Neural cell (in vitro differentiated cells): ENCODE results near the gene TAF1B. TPM values are rescaled to one million over a fixed set of nuclear protein-coding genes. Genes with fewer than 3 reads are reported as not detected.

ENCODE experiments used
- H2AFZ ChIP-seq: fragments of 200-600, 300-800 bp; sonication (generic), shearing (Covaris generic); 2 replicates; pipeline ENCODE4 v1.6.0; 2014; ENCODE audit warnings: low read depth, mild to moderate bottlenecking, antibody characterized with exemption, low read length, moderate library complexity
- H3F3A ChIP-seq: fragments of 200-600 bp; shearing (Covaris generic); 2 replicates; pipeline ENCODE4 v1.6.1; 2016; ENCODE audit warnings: mild to moderate bottlenecking, moderate library complexity, mixed read lengths, antibody characterized with exemption, low read length; ENCODE audit not compliant: insufficient read depth, poor library complexity, severe bottlenecking
- H3K27ac ChIP-seq: fragments of 200-600, 300-800 bp; sonication (generic), shearing (Covaris generic); 2 replicates; pipeline ENCODE4 v1.5.1; 2014; ENCODE audit warnings: mild to moderate bottlenecking, low read length, moderate library complexity
- H3K27me3 ChIP-seq: fragments of 300-800, 200-600 bp; sonication (generic), shearing (Covaris generic); 2 replicates; pipeline ENCODE4 v1.6.0; 2014; ENCODE audit warnings: mild to moderate bottlenecking, low read depth, low read length, moderate library complexity; ENCODE audit not compliant: insufficient read depth
- H3K36me3 ChIP-seq: fragments of 300-800, 200-600 bp; sonication (generic), shearing (Covaris generic); 2 replicates; pipeline ENCODE4 v1.5.1; 2014; ENCODE audit warnings: mild to moderate bottlenecking, antibody characterized with exemption, low read length, moderate library complexity; ENCODE audit not compliant: insufficient read depth
- H3K4me2 ChIP-seq: fragments of 300-800, 200-600 bp; sonication (generic), shearing (Covaris generic); 2 replicates; pipeline ENCODE4 v1.6.0; 2014; ENCODE audit warnings: mild to moderate bottlenecking, low read length
- H3K4me3 ChIP-seq: fragments of 300-800, 200-600 bp; sonication (generic), shearing (Covaris generic); 2 replicates; pipeline ENCODE4 v1.5.1; 2014; ENCODE audit warnings: mild to moderate bottlenecking, low read length, moderate library complexity
- H3K79me2 ChIP-seq: fragments of 200-600 bp; shearing (Covaris generic); replicated peaks from 2 replicates; pipeline ENCODE4 v1.6.0; 2014; ENCODE audit warnings: mild to moderate bottlenecking, low read length, moderate library complexity; ENCODE audit not compliant: insufficient read depth
- H3K9ac ChIP-seq: fragments of 300-800, 200-600 bp; sonication (generic), shearing (Covaris generic); 2 replicates; pipeline ENCODE4 v1.6.1; 2016; ENCODE audit warnings: mild to moderate bottlenecking, low read length, mixed read lengths
- H3K9me2 ChIP-seq: fragments of 200-600 bp; shearing (Covaris generic); 2 replicates; pipeline ENCODE4 v1.6.1; 2016; ENCODE audit warnings: mild to moderate bottlenecking, low read length, mixed read lengths; ENCODE audit not compliant: insufficient read depth
- H3K9me3 ChIP-seq: fragments of 200-600, 300-800 bp; sonication (generic), shearing (Covaris generic); 2 replicates; pipeline ENCODE4 v1.6.1; 2016; ENCODE audit warnings: mild to moderate bottlenecking, mixed run types, low read length, moderate library complexity, mixed read lengths
- H4K20me1 ChIP-seq: fragments of 200-600 bp; shearing (Covaris generic); 2 replicates; pipeline ENCODE4 v1.6.1; 2016; ENCODE audit warnings: mild to moderate bottlenecking, mixed run types; ENCODE audit not compliant: insufficient read depth
- CTCF ChIP-seq: fragments of 450-650 bp; IDR thresholded peaks from 2 replicates; pipeline ENCODE4 v1.5.1; 2014; ENCODE audit warnings: antibody characterized with exemption, mild to moderate bottlenecking, moderate library complexity; ENCODE audit not compliant: poor library complexity, severe bottlenecking
- EP300 ChIP-seq: fragments of 450-650 bp; conservative IDR thresholded peaks from 2 replicates; pipeline ENCODE4 v1.6.1; 2014; ENCODE audit warnings: antibody characterized with exemption, mild to moderate bottlenecking, moderate library complexity; ENCODE audit not compliant: poor library complexity, severe bottlenecking
- EZH2 ChIP-seq: fragments of 200-600, 300-800 bp; shearing (Covaris generic), sonication (generic); IDR thresholded peaks from 2 replicates; pipeline ENCODE4 v1.6.1; 2014; ENCODE audit warnings: antibody characterized with exemption, low read length, borderline replicate concordance, mild to moderate bottlenecking; ENCODE audit not compliant: insufficient read depth, poor library complexity, severe bottlenecking
- MXI1 ChIP-seq: fragments of 450-650 bp; conservative IDR thresholded peaks from 2 replicates; pipeline ENCODE4 v1.6.1; 2014; ENCODE audit warnings: antibody characterized with exemption, mild to moderate bottlenecking; ENCODE audit not compliant: poor library complexity, severe bottlenecking
- POLR2AphosphoS5 ChIP-seq: IDR thresholded peaks from 2 replicates; pipeline ENCODE4 v1.6.1; 2012
- RAD21 ChIP-seq: fragments of 450-650 bp; conservative IDR thresholded peaks from 2 replicates; pipeline ENCODE4 v1.6.1; 2014; ENCODE audit warnings: antibody characterized with exemption, mild to moderate bottlenecking, moderate library complexity
- REST ChIP-seq: IDR thresholded peaks from 2 replicates; pipeline ENCODE4 v1.6.1; 2012; ENCODE audit warnings: borderline replicate concordance
- SMC3 ChIP-seq: fragments of 450-650 bp; conservative IDR thresholded peaks from 2 replicates; pipeline ENCODE4 v1.6.1; 2014; ENCODE audit warnings: antibody characterized with exemption, mild to moderate bottlenecking, moderate library complexity; ENCODE audit not compliant: poor library complexity
- TAF1 ChIP-seq: IDR thresholded peaks from 2 replicates; pipeline ENCODE4 v1.6.1; 2012; ENCODE audit warnings: low read depth
- polyA plus RNA-seq: library from polyadenylated mRNA; depleted of rRNA; stranded (reverse); fragments of >200 nt; gene quantifications from 2 replicates; pipeline ENCODE4 v1.2.3, GENCODE V29; 2014

Gene TAF1B
- polyA plus RNA-seq, 1 donor from 2014 or later, result 11.2 TPM

- no peaks in the 10 kb centered on the region for H3K9me3 ChIP-seq
- peaks cover 10% of the 10 kb centered on the region for H3K36me3 ChIP-seq
- TF ChIP-seq MXI1 (no peak), CTCF (no peak), TAF1 (no peak), EZH2 (no peak), SMC3 (no peak), RAD21 (no peak), REST (no peak), POLR2AphosphoS5 (no peak), EP300 (no peak)
- H3K4me3 ChIP-seq, result no peak overlapping the region
- H3K4me2 ChIP-seq, result no peak overlapping the region
- no peaks in the 10 kb centered on the region for H4K20me1 ChIP-seq
- no peak overlapping the region for H3K27ac ChIP-seq
- H2AFZ ChIP-seq, result no peak overlapping the region
- H3K9ac ChIP-seq, result no peak overlapping the region
- H3K27me3 ChIP-seq, result no peaks in the 10 kb centered on the region
- H3K9me2 ChIP-seq, result no peaks in the 10 kb centered on the region
- no peaks in the 10 kb centered on the region for H3K79me2 ChIP-seq
- no peaks in the 10 kb centered on the region for H3F3A ChIP-seq
These were observed 114.8 kb downstream of the TAF1B start for GRCh38 chr2:9958057-9958456.

GRCh38 chr2:9959262-9959661, 116.0 kb downstream of the TAF1B start:
- H4K20me1 ChIP-seq, result no peaks in the 10 kb centered on the region
- H3K9ac ChIP-seq, result no peak overlapping the region
- H3F3A ChIP-seq, result no peaks in the 10 kb centered on the region
- H2AFZ ChIP-seq, result no peak overlapping the region
- no peak overlapping the region for H3K4me2 ChIP-seq
- H3K27me3 ChIP-seq, result no peaks in the 10 kb centered on the region
- H3K79me2 ChIP-seq, result no peaks in the 10 kb centered on the region
- H3K4me3 ChIP-seq, result no peak overlapping the region
- TF ChIP-seq MXI1 (no peak), REST (no peak), POLR2AphosphoS5 (no peak), EP300 (no peak), SMC3 (no peak), CTCF (no peak), TAF1 (no peak), EZH2 (no peak), RAD21 (no peak)
- H3K27ac ChIP-seq, result no peak overlapping the region
- peaks cover 10% of the 10 kb centered on the region for H3K36me3 ChIP-seq
- no peaks in the 10 kb centered on the region for H3K9me3 ChIP-seq
- no peaks in the 10 kb centered on the region for H3K9me2 ChIP-seq
